Stimulated activated CD8-positive, alpha-beta memory T cell treated with anti-CD3 and anti-CD28 coated beads, Interleukin-4, amount 100 ng/mL, for 48 hours (primary cell): Measurements from ENCODE around the gene TTC7B.

Source experiments
- DNase-seq: peaks from one replicate; pipeline ENCODE4 v3.0.0-alpha.2; 2020

The TTC7B gene

DNA sequence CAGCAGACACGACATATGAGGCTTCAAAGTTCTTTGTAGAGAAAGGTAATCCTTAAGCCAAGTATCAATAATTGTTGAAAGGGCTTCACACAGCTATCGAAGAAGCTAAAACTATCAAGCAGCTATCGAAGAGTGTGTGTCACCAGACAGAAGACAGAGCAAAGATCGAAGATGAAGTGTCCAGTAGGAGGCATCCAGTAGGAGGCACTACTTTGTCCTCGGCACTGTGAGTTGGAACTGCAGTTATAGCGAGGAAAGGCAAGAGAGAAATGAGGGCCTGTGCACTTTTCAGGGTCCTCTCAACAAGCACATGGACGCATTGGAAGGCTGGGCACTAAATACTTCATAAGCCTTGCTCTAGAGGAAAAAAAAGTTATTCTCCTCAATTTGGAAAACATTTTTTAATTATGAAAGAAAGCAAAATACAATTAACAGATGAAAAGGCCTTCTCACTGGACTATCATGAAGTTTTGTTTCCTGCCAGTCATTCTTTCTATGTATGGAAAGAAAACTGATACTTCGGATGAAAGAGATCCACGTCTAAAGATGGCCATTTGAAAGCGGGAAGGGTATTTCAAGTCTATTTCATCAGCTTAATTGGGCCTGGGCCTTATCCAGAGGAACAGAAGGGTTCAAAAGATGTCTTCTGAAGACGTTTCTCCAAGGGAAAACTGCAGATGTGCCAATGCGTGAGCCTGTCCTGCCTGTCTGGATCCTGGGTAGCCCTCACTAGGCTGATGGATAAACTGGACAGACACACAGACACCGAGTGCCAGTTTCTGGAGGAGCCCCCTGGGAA is 244.9 kb downstream of the TTC7B start:
- DNase-seq: no peak

DNA sequence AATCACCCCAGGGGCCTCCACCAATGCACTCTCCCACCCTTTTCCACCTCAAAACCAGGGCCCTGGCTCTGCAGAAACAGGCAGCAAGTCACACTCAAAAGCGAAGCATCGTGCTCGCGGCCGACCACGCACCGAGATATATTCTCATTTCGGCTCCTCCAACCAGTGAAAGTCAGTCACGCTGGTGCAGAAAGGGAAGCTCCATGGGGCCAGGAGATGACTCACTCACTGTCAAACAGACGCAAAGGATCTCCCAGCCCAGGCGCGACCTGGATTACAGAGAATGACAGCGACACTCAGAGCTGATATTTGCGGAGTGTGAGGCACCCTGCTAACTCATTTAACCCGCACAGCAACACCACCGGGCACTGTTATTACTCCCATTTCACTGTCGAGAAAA is 245.8 kb downstream of the TTC7B start:
- no peak for DNase-seq

DNA sequence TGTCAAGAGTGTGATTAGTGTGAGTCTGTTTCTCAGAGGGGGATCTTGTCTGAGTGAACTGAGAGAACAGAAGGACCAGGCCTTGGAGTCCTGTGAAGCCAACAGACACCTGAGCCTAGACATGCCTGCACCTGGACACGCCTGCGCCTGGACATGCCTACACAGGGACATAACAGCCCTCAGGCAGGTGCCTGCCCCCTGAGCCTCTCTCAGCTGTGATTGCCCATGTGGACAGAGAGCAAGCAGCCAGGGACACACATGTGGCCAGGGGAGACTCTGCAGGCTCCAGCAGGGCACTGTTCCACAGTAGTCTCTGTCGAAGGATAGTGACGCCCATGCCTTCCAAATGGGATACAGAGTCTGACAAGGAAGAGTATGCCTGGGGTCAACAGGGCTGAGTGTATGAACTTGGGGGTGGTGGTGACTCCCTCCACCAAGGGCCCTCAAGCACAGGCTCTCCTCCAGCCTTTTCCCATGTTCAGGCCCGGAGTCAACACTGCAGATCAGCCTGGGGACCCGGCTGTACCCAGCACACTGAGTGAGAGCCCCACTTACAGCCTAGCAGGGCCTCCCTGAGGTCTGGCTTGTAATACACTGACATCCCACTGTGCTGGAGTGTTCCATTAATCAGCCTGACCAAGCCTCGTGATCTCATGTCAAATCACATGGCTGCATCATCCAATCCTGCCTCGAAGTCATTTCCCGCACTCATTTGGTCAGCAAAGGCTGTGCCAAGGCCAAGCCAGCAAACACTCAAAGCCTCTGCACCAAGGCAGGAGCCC is 246.4 kb downstream of the TTC7B start:
- no peak for DNase-seq

DNA sequence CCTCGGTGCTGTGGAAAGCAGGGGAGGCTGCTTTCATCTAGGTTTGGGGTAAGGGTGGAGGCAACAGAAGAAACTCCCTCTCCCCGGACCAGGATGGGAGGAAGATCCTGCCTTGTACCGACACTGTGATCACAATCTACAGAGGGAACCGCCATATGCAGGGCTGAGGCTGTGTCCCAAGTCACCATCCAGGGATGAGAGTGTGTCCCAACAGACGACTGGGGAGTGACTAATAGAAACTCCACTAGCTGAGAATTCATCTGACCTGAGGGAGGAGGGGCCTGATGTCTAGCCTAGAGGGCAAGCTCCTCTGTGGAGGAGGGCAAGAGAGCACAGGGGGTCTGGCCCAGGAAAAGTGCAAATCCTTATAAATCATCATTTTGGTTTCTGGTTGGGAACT is 247.0 kb downstream of the TTC7B start:
- no peak for DNase-seq

DNA sequence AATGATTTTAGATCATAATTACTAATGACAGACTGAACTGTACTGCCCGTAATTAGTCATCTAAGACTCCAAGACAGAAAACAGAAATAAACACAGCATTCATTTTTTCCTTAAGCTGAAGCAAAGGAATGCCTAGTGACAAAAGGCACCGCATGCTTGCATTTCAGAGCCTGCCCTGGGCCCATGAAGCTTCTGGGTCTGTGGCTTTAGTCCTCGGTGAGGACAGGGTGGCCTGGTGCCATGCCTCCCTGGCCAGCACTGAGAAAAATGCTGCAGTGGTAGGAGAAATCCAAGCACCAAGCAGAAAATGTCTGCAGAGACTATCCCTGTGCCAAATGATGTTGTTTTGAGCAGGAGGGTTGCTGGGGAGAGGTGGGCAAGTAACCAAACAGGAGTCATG is 247.8 kb downstream of the TTC7B start:
- DNase-seq: no peak

DNA sequence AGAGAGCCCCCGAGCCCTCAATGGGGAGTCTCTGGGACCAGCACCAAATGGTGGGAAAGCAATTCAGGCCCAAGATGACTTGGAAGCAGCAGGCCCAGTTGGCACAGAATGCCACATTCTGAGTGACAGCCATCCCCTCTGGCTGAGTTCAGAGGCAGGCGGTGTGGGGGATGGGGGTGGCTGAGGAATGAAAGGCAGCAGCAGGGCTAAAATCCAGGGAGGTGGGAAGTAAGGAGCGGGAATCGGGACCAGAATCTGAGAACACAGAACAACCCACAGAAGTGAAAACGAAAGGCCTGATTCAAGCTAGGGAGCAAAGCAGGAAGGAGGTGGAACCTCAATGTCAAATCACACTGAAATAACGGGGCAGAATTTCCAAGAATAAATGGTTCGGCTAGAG is 248.2 kb downstream of the TTC7B start:
- no peak for DNase-seq

DNA sequence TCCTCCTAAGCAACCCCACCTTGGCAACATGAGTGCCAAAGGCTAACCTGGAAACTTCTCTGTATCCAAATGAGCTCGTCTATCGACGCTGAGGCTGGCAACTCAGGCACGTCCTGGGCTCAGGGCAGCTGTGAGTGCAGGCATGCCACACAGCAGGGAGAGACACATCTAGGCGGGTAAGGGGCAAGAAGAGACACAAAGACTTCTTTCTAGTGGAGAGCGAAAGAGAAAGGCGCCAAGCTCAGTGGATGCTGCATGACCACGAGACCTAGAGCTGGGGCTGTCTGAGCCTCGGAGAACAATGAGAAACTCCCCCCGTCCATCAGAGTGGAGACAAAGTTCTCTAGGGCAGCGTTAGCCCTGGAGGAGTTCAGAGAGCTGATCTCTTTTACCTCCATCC is 249.0 kb downstream of the TTC7B start:
- no peak for DNase-seq

DNA sequence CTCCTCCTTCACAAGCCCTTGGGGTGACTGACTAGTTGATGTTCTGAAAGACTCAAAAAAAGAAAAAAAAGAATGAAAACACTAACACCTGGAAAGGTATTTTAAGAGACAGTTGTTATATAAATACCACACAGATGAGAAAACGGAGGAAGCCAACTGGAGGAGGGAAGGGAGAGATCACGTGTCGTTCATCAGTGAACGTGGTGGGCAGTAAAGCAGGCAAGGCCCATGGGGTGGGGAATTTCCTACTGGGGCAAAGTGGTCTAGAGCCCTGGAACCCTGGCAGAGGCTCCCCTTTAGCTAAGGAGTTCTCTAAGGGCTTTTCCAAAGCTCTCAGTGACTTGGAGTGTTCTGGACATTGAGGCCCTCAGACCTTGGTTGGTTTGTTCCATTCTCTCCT is 249.7 kb downstream of the TTC7B start:
- DNase-seq: no peak

DNA sequence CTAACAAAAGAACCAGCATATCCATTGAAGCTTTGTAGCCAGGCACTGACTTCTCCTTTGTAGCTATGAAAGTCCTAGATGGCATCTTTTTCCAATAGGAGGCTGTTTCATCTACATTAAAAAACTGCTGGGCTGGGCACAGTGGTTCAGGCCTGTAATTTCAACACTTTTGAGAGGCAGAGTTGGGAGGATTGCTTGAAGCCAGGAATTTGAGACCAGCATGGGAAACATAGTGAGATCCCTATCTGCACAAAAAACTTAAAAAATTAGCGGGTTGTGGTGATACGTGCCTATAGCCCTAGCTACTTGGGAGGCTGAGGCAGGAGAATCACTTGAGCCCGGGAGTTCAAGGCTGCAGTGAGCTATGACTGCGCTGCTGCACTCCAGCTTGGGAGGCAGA is 251.7 kb downstream of the TTC7B start:
- no peak for DNase-seq

DNA sequence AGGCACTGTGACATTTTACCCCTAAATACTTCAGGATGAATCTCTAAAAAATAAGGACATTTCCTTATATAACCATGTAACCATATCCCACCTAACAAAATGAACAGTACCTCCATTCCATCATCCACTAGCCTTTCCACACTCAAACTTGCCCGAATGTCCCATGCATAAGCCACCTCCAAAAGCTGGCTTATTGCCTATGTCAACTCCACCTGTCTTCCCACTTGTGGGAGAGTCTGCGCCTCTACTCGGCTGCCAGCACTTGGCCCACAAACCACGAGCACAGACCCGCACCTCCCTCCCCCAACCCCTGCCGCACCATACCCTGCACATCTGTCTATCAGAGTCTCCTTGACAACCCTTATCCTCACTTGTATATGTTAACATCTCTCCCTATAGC is 253.6 kb downstream of the TTC7B start:
- DNase-seq: no peak

DNA sequence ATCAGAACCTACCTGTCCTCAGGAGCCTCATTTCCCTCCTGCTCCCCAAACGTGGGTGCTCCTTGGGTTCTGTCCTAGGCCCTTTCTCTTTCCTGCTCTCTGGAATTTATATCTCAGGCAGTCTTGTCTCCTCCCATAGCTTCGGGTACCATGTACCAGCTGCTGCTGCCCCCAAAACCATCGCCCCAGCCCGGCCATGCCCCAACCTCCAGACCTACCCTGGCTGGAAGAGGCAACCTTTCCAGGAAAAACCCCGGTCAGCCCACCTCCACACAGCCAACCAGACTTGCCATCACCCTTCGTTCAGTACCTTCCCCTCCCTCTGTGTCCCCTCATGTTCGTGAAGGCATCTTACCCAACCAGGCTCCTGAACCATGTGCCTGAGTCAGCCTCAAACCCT is 254.3 kb downstream of the TTC7B start:
- no peak for DNase-seq

DNA sequence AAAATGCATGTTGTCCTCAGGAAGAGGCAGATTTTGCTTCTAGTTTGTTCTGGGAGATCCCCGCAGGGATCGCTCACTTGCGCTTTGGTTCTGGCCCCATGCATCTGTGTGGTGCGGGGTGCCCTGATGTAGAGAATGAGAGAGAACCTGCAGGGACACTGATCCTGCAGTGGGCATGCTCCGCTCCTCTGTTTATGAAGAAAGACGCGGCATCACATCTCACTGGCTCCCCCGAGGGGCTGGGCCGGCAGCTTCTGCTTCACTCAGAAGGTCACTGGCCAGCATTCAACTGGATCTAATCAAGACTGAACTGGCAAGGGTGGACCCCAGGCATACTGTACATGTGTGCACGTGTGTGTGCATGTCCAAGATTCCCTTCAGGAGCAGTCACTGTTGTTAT is 255.2 kb downstream of the TTC7B start:
- no peak for DNase-seq

DNA sequence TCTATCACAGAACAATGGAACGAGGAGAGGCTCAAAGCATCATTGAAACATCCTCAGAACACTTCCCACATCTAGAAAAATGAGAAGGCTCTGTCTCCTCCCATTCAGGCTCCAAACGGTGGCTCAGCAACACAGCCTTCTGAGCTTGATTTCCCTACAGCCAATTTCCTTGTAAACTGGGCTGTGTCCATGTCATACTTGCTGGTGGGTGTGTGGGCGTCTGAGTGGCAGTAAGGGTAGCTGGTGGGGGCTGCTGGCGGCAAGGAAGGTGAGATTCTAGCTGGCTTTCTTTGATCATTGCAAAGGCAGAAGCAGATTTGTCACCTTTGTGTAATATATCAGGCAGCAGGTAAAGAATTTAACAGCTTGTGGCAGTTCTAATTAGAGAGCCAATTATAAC is 255.7 kb downstream of the TTC7B start:
- DNase-seq: no peak

DNA sequence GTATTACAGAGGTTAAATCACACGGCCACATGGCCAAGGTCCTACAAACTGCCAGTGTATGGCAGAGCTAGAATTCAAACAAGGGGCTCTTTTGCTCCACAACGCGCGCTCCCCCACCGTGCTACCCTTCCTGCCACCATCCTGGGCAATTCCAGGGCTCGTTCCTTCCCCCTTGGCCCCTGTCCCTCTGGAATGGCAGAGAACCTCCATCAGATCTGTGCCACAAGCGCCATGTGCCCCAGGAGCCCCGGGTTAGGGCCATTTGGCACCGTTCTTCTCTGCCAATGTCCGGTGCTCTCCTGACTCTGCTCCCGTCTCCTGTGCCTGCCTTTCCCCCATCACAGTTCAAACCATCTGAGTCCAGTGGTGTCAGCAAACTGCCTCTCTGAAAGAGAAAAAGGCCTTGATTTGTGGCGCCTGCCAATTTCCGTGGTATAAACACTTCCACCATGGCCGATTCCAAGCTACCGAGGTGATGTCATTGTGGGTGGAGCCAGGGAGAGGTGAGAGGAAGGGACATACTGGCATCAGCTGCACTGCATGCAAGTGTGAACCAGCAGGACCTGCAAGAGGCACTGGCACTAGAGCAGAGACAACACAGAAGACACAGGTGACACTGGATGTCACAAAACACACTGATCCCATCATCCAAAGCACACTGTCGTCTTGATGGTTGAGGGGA is 256.3 kb downstream of the TTC7B start:
- DNase-seq: no peak

DNA sequence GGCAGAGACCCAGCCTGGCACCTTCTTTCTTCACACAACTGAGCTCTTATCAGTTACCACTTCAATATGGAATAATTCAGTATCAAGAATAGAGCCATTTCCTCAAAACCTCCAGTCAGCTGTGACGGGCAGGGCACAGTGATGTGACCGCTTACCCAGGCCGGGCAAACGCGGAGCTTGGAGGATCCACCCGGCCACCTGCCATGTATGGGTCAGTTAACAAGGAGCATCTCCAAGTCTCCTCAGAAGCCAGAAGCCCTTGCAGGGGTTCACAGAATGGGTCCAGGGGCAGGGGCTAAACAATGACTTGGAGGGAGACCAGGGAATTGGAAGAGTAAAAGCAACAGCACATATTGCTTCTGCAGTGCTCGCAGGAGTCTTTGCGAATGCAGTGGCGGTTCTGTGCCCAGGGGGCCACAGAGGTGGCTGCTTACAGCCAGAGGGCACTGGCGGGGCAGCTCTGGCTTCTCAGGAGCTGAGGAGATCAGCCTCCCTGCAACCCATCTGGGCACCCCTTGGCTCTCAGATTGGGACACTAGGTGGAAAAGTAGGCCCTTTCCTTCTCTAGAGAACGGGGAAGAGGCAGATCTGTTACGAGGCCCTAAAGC is 257.1 kb downstream of the TTC7B start:
- DNase-seq: no peak

DNA sequence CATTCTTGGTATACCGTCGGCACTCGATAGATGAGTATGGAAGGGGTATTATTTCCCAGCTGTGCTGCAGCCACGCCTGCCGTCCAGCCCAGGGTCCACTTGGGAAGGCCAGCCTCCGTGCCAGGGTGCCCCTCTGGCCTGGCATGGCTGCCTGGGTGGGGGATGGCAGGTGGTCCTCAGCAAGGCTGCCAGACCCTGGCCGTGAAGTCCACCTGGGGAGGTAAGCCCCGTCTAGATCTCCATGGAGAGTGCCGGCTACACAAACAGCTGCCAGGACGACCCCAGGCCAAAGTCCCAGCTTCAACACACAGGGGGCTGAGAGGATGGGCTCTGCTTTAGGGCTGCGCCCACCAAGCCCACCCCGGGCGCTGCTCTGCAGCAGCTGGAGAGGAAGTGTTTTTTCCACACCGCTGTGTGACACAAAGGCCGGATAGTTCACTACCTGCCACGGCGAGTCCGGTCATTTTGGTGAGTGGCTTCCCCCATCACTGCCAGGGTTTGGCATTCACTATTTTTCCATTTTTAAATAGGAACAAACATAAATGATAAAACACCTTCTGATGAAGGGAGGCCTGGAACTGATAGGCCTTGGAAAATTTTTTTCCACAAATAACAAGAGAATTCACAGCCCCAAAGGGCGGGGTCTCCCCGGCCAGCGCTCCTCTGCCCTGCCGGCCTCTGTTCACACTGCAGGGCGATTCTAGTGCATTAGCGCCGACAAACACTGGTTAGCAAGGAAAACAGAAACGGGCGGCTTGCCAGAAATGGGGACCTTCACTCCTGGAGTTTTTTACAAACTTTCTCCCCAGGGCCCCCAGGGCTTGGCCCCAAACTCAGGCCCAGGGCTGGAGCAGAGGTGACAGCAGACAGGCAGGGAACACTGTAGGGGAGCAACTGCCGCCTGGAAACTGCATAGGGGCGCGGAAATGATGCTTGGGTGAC is 257.9 kb downstream of the TTC7B start:
- no peak for DNase-seq

DNA sequence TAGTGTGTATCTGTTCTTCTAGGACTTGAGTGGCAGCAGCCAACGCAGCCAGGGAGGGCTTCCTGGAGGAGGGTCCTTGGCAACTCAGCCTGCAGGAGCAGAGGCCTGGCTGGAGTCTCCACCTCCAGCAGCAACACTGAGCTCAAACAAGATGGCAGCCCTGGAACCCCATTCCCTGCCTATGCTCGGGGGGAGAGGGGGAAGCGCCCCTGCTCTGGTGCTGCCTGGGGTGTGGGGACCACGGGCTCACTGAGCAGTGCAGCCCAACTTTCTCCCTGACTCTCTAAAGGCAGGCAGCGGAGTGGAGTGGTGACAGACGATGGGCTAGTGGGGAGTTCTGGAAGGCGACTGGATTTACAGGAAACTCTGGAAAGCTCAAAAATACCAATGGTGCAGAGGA is 258.7 kb downstream of the TTC7B start:
- DNase-seq: no peak

DNA sequence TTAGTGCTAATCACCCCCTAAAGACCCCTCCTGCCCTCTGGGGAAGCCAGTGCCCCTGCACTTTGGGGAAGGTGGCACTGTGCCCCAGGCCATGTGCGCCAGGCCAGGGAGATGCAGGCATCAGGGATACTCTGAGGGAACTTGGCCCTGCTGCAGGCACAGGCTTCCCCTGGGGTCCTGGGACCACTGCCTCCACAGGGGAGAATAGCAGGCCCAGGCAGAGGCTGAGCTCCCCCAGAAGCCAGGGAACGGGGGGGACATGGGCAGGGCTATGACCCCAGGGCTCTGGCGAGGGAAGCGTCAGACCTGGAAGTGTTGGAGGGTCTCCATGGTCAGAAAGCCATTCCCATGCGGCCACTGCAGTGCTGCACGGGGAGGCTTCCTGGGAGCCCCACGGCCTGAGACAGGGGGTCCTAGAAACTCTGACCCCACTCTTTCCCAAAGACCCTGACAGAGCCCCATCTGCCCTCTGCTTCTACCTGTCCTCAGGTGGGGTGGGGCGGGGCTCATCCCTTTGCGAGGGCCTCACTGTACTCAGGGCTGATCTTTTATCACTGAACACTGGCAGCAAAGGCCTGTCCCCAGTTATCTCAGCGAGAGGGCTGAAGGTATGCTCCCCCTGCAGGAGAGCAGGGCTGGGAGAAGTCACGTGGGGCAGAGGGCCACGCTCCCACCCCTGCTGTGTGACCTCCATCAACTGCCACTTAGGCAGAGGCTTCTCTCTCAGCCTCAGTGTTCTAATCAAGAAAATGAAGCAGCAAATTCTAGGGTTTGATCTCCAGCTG is 259.4 kb downstream of the TTC7B start:
- no peak for DNase-seq

DNA sequence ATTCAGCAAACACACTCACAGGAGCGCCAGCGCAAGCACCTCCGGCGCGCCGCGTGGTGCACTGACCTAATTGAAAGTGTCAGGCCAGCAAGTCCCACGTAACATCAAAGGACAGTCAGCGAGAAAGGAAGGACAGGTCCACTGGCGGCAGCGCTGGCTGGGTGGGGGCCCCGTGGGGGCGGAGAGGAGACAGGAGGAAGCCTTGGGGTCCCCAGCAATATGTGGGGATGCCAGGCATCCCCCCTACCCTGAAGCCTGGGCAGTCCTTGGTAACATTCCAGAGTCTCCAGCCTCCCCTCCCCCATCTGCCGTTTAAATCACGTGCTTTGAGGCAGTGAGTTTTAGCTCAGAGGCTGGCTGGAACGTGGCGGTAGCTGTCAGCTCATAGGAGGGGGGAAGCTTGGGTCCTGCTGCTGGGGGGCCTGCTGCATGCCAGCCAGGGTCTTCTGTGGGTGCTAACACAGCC is 260.2 kb downstream of the TTC7B start:
- DNase-seq: no peak

DNA sequence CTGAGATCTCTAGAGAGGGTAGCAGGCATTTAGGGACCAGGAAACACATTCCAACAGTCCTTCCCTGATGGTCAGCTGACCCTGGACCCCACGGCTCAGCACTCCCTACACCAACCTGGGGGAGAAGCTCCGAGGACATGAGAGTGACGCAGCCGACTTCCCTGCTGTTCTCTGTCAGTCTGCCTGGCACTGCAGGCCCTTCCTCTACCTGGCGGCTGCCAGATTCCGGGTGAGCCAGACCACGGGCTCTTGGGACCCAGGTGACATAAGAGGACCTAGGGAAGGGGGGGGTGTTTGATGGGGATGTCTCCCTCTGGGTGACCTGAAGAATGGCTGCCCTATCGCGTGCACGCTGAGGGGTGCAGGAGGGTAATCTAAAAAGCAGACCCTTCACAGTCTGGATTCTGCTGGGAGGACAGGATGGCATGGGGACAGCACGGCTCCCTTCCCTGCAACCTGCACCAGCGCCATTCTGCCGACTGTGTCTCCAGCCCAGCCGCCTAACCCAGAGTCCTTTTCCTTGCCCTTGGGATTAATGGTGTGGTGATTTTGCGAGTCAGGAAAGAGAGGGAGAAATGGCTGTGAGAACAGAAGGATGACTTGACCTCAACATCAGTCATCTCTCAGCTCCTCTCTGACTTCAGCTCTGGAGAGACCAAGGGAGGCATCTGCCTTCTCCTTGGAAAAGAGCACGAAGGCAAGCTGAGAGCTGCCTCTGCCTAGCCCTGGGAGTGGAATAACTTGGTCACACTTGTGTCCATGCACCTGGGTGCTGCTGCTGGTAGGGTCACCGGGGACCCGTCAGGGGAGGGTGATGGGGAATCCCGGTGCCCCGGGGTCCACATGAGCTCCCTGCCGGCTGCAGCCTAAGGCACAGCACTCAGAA is 260.9 kb downstream of the TTC7B start:
- DNase-seq: no peak
